NT2/D1 (cell line): ENCODE data around the gene PRG2.

Experiments
- YY1 ChIP-seq: IDR thresholded peaks from 2 replicates; pipeline ENCODE4 v1.6.1; 2011; ENCODE audit not compliant: insufficient read length, insufficient read depth
- ZNF274 ChIP-seq: IDR thresholded peaks from 2 replicates; pipeline ENCODE4 v1.6.1; 2011; ENCODE audit warnings: mild to moderate bottlenecking, low read depth, low read length

DNA sequence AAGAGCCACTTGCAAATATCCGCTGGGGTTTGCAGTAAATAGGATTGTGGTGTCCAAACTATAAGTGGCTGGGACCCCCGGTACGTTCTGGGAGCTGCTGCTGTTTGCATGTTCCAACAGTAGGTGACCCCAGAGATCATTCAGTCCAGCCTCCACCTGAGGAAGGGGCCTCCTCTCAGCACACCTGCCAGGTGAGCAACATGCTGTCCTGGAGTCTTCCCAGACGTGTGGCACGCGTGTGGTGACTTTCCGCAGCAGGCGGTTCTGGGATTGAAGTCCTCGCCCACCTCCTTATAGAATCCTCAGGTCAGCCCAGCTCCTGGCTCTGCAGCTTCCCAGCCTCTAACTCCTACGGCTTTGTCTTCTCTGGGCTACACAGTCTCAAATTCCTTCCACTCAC lies 45.6 kb downstream of the PRG2 start:
- no peak for TF ChIP-seq YY1
- no peak for TF ChIP-seq ZNF274
